Activated CD8-positive, alpha-beta memory T cell treated with anti-CD3 and anti-CD28 coated beads, Interleukin-2, amount 50 U/mL, for 48 hours (primary cell): Measurements from ENCODE around the gene STARD3.

Experiments used
- DNase-seq: peaks from one replicate; pipeline ENCODE4 v3.0.0-alpha.2; 2020

Gene STARD3

DNA sequence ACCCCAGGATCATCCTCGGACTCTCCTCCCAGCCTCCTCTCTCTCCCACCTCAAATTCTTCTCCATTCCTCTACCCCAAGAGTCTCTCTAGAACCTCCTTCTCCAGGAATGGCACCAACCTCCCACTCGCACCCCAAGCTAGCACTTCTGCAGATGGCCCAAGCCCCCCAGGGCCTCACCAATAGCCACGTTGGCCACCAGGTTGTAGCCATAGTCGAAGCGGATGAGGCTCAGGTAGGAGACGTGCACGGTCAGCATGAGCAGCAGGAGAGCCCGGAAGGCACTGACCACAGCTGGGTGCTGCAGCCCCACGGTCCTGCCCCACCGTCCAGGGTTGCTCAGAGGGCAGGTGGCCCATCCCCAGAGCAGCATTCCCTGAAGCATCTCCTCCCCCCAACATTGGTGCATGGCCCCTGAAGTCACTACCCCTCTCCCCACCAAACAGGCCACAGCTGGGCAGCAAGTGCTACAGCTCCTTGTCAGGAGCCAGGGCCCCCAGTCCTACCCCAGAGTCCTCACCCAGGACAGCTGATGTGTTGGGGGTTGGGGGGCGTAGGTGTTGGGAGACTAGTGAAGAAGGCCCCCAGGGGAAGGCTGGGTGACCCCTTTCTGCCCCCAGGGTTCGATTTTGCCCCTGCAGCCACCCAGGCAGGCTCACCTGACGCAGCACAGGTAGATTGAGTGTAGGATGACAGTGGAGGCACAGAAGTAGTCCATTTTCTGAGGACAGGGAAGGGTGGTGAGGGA is 36.6 kb downstream of the STARD3 start:
- no peak for DNase-seq

- no peak for DNase-seq
These were observed 37.2 kb downstream of the STARD3 start for GRCh38 chr17:39674179-39674578.

- DNase-seq, result no peak
These were observed 37.9 kb downstream of the STARD3 start for GRCh38 chr17:39674702-39675389.

GRCh38 chr17:39675390-39676082 is 38.6 kb downstream of the STARD3 start:
- no peak for DNase-seq

DNA sequence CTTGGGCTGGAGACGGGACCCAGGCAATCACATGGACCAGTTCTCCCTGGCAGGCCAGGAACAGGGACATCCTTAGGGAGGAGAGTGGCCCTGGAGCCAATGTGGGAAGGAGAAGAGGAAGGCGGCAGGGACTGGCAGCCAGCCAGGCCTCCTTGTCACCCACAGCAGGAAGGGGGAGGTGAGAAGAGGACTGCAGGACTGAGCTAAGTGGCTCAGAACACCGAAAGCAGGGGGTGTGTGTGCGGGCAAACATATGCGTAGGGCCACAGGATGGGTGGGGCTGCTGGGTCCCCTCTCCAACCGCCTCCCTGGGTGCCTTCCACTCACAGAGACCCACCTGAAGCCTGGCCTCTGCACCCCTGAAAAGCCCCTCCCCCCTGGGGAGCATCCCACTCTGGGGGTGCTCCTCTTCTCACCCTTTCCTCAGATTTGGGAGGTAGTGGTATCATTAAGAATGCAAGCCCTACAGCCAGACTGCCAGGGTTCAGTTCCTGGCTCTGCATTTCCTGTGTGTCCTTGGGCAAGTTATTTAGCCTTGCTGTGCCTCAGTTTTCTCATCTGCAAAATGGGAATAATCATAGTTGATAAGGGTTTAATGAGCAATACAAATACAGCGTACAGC is 39.4 kb downstream of the STARD3 start:
- no peak for DNase-seq

DNA sequence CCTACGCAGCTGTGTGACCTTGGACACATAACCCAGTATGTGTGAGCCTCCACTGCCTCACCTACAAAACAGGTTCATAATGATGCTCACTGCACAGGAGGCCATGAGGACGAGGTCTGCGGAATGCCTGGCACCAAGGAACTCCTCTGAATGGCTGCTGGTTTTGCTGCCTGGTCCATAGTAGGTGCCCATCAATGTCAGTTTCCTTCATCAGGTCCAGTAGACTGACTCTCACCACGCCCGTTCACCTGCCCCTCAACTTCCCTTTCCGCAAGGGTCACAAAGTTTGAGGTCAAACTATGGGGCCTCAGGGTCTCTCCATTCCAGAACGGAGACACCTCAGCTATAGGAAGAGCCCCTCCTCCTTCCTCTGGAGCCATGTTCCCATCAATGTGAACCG is 40.1 kb downstream of the STARD3 start:
- no peak for DNase-seq

DNA sequence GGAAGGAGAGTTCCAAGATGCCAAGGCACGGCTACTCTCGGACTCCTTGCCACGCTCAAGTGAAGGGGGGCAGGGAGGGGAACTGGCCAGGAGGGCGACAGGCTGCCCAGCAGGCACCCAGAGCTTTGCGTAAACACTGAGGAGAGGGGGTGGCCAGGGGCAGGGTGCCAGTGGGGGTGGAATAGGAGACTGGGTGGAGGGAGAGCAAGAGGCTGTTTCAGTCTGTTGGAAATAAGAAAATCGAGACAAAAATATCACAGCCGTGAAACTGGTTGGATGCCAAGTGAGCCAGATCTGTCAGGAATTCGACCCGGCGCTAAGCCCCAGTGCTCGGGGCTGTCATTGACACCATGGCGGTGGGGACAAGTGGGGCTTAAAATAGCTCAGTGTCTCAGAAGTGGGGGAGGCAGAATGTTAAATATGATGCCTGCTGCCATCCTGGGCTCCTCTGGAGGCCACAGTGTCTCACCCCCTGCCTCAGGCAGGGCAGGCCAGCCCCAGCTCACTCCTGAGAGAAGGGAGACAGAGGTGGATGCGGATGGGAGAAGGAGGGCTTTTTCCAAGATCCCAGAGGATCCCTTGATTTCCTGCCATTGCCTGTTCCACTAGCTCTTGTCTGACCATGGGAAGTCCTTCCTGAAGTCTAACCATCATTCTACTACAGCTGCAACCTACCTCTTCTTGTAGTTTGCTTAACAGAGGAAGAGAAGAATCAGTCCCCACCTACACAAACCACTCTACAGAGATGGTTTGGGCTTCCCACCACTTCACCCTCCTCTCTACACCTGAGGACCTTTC is 40.8 kb downstream of the STARD3 start:
- no peak for DNase-seq

- DNase-seq, result no peak
These were observed 41.6 kb downstream of the STARD3 start for GRCh38 chr17:39678340-39679116.

- peak; percentile 74 for DNase-seq
These were observed 42.7 kb downstream of the STARD3 start for GRCh38 chr17:39679521-39680192.

DNA sequence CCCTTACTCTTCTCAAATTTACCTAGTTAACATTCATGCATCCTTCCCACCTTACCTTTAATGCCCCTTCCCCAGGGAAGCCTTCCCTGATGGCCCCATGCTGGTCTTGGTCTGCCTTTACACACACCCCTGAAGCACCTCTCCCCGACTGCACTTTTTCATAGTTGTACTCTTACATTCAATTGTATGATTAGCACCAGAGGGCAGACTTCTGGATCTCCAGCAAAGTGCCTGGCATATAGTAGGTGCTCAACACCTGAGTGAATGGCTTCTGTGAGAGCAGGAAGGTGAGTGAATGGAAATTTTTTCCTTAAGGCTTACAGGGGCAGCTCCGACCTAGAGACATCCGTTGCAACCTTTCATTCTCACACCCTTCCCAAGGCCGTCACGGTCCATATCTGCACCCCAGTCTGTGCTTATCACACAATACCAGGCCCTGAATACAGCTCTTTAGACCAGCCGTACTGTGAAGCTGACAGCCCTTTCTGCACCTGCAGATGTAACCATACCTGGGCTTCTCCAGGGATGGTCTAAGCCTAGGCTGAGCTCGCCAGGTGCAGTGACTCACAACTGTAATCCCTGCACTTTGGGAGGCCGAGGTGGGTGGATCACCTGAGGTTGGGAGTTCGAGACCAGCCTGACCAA is 46.5 kb downstream of the STARD3 start:
- DNase-seq, result no peak

DNA sequence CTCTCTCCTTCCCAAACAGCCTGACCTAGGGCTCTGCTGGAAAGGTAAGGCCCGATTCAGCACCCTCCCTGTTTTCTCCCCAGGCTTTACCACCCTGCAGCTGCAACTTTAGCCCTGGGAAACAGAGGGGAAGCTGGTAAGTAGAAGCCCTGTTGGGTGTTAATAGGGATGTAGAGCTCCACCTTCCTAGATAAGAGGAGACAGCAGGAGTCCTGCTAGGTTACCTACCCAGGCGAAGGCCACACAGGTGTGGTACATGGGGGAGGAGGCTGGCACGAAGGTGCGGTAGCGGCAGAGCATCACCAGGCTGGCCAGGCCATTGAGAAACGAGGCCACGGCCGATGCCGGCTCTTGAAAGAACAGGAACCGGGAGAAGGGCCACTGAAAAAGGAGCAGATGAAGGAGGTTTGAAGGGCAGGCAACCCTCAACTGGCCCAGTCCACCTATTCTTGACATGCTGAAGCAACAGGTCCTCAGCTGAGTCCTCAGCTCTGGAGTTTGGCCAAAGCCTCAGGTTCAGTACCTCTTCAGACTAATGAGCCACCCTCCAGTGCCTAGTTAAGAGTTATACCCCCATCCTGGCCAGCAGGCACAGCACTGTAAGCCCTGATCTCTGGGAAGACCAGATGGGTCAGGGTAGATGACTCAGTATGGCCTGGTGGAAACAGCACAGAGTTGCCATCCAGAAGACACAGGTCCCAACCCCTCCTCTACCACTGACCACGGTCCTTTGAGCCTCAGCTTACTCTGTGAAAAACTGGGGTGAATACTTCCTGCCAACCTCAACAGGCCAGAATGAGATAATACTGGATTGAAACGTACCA is 47.6 kb downstream of the STARD3 start:
- DNase-seq, result no peak

DNA sequence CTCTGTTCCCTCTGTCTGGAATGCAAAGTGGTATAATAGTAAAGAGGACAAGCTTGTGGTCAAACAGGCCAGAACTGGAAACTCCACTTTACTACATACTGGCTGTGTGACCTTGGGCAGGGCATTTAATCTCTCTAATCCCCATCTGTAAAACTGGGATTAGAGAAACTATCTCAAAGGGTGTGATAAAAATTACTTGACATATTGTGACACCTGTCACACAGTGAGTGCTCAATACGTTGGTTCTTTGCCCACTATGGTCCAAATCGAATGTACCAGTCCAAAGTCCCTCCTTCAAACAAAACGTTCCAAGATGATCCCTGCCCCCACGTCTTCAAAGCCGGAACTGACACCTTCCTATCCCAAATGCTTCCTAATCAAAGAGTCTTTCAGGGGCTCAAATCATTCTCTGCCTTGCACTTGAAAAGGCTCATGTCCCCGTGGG is 50.2 kb downstream of the STARD3 start:
- DNase-seq, result no peak

DNA sequence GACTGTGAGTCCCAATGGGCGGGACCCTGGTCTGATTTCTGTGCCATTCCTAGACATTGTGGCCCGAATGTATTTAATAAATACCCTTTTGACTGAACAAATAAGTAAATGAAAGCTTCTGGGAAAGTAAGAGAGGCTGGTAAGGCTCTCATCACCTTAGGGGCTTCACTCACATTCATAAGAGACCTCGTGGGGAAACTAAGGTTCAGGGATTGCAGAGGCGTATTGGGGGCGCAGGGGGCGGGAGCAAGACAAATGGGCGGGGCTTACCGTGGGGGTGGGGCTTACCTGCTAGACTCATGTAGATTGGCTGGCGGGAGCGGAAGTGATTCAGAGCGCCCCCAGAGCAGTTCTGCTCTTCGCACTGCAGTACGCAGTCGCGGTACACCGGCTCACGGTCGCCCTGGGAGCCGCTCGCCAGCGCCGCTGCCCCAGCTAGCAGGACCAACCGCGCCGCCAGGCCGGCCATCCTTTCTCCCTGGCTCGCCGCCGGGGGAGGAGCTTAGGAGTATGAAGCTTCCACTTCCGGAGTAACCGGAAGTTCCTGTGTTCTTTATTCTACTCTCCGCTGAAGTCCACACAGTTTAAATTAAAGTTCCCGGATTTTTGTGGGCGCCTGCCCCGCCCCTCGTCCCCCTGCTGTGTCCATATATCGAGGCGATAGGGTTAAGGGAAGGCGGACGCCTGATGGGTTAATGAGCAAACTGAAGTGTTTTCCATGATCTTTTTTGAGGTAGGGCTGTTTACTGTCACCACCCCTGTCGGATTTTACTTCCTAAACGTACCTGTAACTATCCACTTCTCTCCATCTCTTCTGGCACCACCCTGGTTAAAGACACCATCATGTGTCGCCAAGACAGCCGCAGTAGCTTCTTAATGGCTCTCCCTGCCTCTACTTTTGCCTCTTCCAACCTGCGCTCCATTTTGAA is 50.9 kb downstream of the STARD3 start, which contains the start of gene PGAP3:
Gene PGAP3 (minus strand): TSS at position 512 of the 929 bp plus-strand sequence. CDS start 43 bp downstream, at position 469.
- peak; percentile 92 for DNase-seq

- DNase-seq, result no peak
These were observed 51.5 kb downstream of the STARD3 start for GRCh38 chr17:39688475-39688835.

DNA sequence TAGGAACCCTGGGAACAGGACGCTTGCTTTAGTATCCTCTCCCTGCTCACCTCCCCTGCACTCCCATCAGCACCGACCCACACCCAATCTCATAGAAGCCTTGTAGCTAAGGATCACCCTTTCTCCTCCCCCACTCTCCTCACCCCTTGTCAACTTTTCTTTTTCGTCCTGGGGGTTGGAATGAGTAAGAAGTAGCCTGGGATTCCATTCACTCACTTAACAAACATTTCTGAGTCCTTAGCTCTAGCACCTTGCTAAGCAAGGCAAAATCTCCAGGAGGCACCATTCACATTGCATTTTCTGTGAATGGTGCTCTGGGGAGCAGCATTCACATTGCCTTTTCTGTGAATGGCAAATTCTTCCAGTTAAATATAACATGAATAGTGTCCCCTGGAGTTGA is 52.0 kb downstream of the STARD3 start:
- DNase-seq, result no peak

- no peak for DNase-seq
These were observed 57.6 kb downstream of the STARD3 start for GRCh38 chr17:39694593-39694992.

- no peak for DNase-seq
These were observed 58.1 kb downstream of the STARD3 start for GRCh38 chr17:39695089-39695474.

DNA sequence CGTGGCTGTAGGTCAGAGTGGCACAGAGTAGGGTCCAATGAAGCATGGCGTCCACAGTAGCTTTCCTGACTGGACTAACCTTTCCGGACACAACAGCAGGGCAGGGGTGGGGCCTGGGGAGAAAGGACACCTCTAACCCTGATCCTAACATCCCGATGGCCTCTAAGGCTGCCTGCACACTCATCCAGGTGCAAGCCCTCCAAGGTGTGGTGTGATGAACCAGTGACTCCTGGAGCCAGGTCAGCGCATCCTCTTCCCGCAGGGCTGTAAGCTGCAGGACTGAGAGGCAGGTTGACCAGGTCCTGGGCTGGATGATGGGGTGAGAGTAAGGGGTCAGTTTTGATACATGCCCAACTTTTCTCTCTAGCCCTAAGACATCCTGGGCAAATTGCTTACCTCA is 59.8 kb downstream of the STARD3 start:
- DNase-seq, result no peak

DNA sequence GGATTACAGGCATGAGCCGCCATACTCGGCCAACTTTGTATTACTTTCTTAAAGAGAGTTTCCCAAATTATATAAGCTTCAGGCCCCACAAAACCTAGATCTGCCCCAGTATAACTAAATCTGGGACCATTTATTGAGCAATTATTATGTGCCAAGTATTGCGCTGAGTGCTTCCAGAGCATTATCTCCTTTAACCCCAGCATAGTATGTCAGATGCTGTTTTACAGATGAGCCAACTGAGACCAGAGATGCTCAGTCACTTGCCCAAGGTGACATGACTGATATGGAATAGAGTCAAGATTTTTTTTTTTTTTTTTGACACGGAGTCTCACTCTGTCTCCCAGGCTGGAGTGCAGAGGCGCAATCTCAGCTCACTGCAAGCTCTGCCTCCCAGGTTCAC is 61.0 kb downstream of the STARD3 start:
- DNase-seq, result no peak
